Coronary artery (tissue), 2 donors: Measurements from ENCODE around the gene VDAC2.
"Not testable (repeated sequence)": the region's sequence is repeated elsewhere in the genome, so short reads cannot be mapped to it uniquely, and the experiment has no call there.

Experiments
- DNase-seq: peaks from one replicate; pipeline ENCODE4 v3.0.0-alpha.2; 2017; ENCODE audit warnings: low spot score
- H3K27ac ChIP-seq, 2 donors: fragments of 200-600 bp; sonication (generic); one replicate each; pipeline ENCODE4 v1.5.1; 2016 to 2019
- H3K4me3 ChIP-seq: fragments of 200-600 bp; sonication (generic); 2 replicates; pipeline ENCODE4 v1.5.1; 2016; ENCODE audit warnings: mild to moderate bottlenecking, moderate library complexity
- CTCF ChIP-seq: fragments of 200-600 bp; sonication (generic); IDR thresholded peaks from one replicate; pipeline ENCODE4 v1.5.1; 2019; ENCODE audit warnings: antibody characterized with exemption

VDAC2 gene

GRCh38 chr10:75201793-75202307 lies 8.7 kb upstream of the VDAC2 start:
- DNase-seq = no peak
- no peak overlapping the region for H3K4me3 ChIP-seq
- TF ChIP-seq CTCF = no peak
- peak overlapping the region; percentile 57 to 75 for H3K27ac ChIP-seq

DNA sequence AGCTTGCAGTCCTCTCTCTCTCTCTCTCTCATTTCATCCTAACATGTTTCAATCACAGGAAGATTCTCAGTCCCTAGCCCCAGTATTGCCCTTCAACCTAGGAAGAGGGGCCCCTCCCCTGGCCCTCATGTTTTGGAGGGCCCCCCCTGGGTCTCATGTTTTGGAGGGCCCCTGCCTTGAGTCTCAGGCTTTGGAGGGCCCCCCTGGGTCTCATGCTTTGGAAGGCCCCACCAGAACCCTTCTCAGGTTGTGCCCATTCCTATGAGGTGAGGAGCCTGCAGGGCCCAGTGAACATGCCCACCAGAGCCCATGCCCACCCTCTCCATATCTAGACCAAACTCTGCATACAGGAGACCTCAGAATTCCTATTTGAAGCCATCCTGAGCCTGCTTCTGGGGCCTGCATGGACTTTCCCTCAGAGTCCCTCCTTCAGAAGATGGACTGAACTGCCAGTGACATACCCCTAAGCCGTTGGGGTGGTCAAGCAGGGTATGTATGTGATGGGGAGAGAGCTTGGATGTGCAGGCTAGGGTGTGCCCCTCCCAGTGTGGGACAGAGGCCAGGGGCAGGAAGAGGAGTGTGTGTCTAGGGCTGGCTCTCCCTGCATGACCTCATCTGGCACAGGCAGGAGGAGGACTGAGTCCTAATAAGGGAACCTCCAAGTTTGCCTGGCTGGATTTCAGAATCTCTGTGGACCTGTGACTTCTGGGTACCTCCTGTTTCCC lies 8.1 kb upstream of the VDAC2 start:
- Histone ChIP-seq H3K4me3 (no peak overlapping the region), H3K27ac (peak overlapping the region; percentile 57 to 75)
- DNase-seq = no peak
- TF ChIP-seq CTCF = no peak

GRCh38 chr10:75203046-75203620 lies 7.5 kb upstream of the VDAC2 start:
- peak overlapping the region; percentile 57 to 75 for H3K27ac ChIP-seq
- not testable (repeated sequence) for H3K4me3 ChIP-seq, DNase-seq

DNA sequence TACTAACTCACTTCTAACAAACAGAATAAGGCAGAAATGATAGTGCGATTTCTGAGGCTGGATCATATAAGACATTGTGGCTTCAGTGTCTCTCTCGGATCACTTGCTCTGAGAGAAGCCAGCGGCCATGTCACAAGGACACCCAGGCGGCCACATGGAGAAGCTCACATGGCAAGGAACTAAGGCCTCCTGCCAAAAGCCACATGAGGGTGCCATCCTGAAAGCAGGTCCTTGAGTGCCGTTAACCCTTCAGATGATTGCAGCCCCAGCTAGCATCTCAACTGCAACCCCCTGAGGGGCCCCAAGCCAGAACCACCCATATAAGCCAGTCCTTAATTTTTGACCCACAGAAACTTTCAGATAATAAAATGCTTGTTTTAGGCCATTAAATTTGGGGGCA lies 6.9 kb upstream of the VDAC2 start:
- no peak for DNase-seq
- TF ChIP-seq CTCF = no peak
- no peak overlapping the region for H3K27ac ChIP-seq
- H3K4me3 ChIP-seq = no peak overlapping the region

DNA sequence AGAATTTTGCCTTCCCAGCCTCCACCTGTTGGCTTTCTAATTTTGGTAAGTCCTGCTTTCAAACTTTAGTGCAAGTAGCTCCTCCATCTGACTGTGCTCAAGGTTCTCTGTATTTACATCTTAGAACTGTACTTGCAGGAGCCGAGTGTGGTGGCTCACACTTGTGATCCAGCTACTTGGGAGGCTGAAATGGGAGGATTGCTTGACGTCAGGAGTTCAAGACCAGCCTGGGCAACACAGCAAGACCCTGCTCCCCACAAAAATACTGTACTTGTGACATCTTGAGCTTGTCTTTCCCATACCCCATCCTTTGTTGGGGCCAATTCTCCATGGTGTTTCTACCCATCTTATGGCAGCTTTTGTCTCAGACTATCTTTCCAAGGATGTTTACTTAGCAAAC lies 4.7 kb upstream of the VDAC2 start:
- no peak for TF ChIP-seq CTCF
- DNase-seq = no peak
- no peak overlapping the region for H3K27ac ChIP-seq
- H3K4me3 ChIP-seq = no peak overlapping the region

DNA sequence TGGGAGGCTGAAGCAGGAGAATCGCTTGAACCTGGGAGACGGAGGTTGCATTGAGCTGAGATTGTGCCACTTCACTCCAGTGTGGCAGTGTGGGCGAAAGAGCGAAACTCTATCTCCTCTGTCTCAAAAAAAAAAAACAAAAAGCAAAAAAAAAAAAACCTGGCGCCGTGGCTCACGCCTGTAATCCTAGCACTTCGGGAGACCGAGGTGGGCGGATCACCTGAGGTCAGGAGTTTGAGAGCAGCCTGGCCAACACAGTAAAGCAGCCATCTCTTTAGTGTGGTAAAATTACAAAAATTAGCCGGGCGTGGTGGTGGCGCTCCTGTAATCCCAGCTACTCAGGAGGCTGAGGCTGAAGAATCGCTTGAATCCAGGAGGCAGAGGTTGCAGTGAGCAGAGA lies 4.0 kb upstream of the VDAC2 start:
- not testable (repeated sequence) for DNase-seq, H3K27ac ChIP-seq, H3K4me3 ChIP-seq

DNA sequence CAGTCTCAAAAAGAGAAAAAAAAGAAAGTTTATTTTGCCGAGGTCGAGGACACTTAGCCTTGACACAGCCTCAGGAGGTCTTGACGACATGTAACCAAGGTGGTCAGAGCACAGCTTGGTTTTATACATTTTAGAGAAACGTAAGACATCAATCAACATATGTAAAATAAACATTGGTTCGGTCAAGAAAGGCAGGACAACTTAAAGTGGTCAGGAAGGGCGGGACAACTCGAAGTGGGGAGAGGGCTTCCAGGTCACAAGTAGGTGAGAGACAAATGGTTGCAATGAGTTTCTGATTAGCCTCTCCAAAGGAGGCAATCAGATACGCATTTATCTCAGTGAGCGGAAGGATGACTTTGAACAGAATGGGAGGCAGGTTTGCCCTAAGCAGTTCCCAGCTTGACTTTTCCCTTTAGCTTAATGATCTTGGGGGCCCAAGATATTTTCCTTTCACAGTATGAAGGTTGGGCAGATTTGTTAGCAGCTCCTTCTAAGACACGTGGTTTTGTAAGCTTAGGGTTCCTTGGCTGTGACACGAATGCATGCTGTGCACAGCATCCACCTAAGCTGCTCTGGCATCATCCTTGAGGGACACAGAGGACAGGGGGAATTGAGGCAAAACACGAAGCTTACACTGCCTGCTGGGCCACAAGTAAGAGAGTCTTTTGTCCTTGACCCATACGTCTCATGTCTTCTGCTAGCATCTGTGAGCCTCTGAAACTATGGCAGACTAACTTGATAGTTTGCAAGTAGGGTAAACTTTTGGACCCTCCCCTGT lies 3.3 kb upstream of the VDAC2 start:
- DNase-seq = no peak
- TF ChIP-seq CTCF = no peak
- Histone ChIP-seq H3K4me3 (no peak overlapping the region), H3K27ac (no peak overlapping the region)

- Histone ChIP-seq H3K27ac (no peak overlapping the region), H3K4me3 (no peak overlapping the region)
- no peak for DNase-seq
- TF ChIP-seq CTCF = no peak
These were observed 2.8 kb upstream of the VDAC2 start for GRCh38 chr10:75207857-75208144.
